Colon (tissue), 2 donors: ENCODE results near the gene PMP22.

Experiments
- FAIRE-seq: peaks from 2 replicates; lab custom pipeline; 2012; peaks lifted over from hg19 to GRCh38; lab: Jason Lieb, UNC
- donor health status: control.
- donor health status: control.

Gene PMP22

DNA sequence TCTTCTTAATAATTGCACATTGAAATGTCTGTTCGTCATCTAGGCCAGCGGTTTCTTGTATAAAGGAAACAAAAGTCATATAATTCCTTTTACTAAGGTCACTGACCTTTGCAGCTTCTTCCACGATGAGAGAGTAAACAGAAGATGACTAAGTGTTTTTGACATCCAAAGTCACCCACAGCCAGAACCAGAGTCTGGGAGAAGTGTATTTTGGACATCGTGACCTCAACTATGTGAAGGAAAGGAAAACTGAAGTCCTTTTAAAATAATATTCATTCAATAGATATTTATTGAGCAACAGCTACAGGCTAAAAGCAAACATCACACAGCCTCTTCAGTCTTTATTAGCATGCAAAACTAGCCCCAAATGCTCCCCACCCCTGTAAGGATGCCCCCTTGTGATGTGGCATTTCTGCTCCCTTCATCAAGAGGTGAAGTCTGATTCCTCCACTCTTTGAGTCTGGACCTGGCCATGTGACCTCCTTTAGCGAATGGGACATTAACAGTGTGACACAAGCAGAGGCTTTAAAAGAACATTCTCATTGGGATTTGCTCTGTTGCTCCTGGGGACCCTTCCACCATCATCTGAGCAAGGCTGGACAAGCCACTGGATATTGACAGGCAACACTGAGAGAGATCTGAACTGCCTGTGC is 8.1 kb upstream of the PMP22 start:
- FAIRE-seq, result no peak

DNA sequence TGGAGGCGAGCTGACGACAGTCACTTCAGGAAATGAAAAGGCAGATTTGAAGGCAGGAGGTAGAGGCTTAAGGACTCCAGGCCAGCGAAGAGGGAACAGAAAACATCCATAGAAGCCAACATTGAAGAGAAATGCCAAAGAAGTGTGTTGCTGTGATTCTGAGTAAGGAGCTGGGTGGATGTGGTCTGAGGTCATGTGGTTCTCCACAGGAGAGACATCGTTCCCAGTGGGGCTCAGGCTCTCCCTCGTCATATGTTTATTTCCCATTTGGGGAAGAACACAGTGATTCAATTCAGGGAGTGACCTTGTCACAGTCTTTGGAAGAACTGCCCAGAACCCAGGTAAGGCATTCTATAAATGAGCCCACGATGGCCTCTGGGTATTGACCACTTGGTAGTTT is 6.6 kb upstream of the PMP22 start:
- no peak for FAIRE-seq

DNA sequence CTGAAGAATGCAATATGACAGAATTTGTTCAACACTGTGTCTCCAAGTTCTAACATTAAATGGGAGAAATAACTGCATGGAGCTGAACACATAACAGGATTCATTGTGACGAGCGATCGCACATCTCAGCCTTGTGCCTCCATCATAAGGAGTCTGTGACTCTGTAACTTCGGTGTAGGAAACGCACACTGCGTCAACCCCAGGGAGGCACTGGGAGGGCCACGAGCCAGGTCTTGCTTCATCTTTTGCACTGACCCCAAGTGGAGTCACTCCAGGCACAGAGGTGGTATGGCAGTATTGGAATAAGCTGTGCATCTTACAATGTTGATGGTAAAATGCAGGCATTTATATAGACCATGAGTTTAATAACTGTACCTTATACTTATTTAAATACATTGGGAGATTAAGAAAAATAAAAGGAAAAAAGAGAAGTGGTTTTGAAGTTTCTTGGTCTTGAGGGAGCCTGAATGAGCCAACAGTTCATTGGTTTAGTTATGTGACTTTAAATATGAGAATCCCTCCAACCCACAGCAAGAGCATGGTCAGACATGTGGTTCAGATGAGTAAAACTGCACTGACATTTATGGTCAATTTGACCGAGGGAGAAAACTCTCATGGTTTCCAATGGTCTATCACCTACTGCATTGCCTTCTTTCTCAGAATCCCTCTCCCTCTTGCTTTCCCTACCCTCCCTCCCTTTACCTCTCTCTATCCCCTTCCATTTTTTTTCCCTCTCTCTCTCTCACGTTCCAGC is 5.7 kb upstream of the PMP22 start:
- FAIRE-seq, result no peak

DNA sequence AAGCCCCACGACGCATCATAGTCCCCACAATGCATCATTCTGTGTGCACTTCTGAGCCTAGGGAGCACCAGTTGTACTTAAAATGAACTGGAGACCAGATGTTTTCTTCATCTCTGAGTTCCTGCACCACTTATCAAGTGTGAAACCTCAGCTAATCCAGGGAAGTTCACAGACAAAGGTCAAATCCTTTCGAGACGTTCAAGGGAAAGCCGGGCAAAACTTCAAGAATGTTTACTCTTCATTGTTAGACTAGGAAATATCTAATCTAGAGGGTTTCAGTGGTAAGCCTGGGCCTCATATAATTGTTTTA is 4.6 kb upstream of the PMP22 start:
- no peak for FAIRE-seq

DNA sequence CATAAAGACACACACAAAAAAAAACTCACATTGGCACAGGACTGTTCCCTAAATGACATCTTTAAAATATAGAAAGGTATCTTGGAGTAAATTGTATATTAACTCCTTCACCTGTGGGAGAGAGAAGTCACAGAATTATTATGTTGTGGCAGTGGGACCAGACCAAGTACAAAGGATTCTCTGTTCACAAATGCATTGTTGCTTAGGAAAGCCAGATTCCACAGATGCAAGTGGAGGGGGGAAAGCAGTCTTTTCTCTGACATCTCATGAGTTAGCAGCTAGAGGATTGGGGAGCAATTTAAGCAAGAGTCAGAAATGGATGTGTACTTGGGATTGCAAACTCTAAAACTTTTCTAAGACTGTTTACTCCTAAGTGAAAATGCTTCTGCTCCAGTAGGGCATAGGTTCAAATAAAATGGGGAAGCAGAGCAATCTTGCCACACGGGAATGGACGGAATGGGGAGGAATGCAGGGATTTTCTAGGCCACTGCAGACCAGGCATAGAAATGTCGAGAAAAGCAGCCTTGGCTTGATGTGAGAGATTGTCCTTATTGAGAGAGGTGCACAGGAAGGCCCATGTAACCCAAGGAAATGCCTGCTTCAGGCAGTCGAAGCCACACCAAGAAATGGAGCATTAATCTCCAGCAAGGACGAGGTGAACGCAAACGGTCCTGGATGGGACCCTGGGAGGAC is 4.1 kb upstream of the PMP22 start:
- FAIRE-seq, result no peak

DNA sequence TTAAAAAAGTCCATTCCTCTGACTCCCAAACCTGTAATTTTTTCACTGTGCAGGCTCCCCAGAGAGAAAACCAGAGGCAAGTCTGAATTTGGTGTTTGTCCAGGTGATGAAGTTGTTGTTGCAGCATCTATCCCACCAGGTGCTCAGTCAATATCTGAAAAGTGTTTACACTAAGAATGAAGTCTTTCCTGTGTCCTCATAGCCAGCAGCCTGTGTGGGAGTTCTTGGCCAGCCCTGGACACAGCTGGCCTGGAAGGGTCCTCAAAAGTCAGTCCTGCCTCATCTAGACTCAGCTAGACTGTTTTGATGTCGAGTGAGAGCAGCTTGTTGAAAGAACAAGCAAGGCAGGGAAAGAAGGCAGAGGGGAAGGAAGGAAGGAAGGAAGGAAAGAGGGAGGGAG is 3.3 kb upstream of the PMP22 start:
- FAIRE-seq, result no peak

DNA sequence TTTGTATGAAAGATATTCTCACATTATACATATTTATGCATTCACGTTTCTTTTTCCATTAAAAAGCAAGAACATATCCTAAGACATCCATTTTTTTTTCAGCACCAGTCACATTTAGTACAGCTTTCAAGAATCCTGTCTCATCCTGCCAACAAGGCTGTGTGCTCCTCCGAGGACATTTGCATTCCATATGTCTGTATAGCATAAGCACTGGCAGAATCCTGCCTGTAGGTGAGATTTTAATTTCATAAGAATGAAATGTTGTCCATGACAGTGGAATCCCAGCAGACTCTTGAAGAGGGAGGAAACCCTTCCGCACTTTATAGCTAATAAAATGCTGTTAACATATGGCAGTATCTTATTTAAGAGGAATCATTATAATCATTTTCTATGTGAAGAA is 2.9 kb upstream of the PMP22 start:
- no peak for FAIRE-seq

DNA sequence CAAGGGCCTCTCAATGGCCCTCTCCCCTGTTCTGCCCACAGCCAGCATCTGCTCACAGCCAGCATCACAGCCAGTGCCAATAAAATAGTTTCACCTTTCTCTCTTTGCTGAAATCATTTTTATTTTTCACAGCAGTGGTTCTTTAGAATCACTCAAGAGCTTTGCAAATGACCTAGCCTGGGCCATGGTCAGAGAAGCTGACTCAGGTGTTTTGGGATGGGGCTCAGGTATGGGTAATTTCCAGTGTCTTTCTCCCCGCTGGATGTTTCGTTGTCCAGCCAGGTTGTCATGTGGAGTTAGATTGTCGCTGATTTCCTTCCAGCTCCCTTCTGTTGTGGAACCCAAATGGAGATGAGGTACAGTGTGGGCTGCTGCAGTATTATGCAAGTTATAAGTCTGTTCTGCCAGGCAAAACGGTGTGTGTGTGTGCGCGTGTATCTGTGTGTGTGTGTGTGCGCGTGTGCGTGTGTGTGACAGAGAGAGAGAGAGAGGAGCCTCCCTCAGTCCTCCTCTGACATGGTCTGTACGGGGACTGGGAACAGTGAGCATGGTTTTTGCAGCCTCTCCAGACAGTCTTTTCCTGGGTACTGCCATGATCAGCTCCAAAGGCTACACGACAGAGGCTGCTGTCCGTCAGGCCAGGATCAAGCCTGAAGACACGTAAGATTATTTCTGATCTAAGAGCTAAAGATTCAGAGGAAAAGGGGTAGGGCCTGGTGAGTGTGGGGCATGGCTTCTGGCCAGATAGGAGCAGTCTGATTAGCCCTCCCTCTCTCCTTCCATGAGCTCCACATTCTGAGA is 1.4 kb upstream of the PMP22 start:
- no peak for FAIRE-seq

DNA sequence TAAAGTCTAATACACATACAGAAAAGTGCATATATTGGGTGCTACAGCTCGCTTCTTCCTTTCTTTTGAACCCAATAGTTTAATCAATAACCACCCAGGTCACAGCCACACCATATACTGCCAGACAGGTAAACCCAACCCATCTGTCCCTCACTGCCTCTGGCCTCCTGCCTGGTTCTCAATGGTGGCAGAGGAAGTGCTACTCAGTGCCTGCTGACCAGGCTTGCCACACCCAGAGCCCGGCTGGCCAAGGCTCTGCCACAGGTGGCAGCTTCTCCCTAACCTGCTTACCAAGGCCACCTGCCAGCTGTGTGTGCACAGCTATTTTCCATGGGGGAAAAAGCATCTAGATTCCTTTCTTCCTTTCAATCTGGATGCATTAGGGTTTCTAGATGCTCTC is 584 bp downstream of the PMP22 start:
- no peak for FAIRE-seq

DNA sequence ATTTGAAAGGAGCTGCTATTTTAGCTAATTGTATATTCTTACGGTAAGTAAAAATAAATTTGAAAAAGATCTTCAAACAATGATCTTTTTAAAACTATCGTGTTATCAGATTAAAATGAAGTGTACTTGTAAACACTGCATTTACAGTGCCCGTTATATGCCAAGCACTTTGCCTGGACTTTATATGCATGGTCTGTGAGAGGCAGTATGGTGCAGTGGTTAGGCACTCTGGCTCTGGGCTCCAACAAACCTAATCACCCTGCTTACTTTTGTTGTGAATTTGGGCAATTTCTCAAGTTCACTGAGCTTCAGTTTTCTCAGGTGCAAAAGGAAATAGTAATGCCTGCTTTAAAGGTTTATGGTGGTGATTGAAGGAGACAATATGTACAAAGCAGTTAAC is 1.4 kb downstream of the PMP22 start:
- FAIRE-seq, result no peak

DNA sequence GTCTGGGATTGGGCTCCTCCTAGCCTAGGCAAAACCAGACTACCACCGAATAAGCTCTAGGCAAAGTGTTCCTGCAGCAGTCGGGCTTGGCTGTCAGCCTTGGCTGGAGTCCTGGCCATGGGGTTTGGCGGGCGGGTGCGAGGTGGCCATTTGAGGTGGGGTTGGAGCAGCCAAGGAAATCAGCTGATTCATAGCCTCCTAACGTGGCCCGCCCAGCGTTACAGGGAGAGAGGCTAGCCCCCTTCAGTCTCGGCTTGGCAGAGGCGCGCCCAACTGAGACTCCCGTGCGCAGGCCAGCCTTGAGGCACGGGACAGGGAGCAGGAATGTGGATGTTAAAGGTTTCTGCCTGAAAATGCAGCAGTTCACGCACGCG is 1.9 kb downstream of the PMP22 start:
- FAIRE-seq, result no peak

DNA sequence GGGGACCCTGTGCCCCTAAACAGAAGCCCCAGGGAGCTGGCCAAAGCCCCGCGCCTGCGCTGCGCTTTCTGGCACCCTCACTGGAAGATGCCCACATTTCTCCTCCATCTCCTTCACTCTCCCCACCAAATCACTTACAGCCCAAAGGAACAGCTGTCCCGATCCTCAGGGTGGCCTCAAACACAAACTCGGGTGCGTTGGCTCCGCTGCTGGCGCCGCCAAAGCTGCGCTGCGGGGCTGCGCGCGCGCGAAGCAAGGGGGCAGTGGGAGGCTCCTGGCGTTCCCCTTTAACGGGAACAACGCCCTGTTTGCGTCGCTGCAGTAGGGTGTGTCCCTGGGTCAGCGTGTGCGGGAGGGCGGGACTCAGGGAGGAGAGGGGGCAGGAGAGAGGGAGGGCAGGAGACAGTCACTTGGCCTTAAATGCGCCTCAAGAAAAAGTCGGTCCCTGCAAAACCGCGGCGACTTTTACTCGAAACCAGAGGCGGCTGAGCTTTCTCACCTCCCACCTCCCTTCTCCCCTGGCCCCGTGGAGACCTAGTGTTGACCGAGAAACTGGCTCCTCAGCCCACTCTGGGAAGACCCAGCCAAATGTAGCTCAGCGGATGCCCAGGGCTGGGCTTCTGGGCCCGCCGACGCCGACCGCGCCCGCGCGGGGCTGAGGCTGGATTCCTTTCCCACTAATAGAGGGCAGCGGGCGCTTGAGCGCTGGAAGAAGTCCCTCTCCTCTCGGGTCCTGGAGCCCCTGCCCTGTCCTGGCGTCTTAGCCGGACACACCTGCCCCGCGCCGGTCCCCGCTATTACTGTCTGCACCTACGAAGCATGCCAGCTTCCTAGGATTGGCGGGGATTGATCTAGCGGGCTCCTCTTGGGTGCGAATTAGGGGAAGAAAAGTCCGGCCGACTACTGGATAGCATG is 2.6 kb downstream of the PMP22 start:
- FAIRE-seq, result no peak

DNA sequence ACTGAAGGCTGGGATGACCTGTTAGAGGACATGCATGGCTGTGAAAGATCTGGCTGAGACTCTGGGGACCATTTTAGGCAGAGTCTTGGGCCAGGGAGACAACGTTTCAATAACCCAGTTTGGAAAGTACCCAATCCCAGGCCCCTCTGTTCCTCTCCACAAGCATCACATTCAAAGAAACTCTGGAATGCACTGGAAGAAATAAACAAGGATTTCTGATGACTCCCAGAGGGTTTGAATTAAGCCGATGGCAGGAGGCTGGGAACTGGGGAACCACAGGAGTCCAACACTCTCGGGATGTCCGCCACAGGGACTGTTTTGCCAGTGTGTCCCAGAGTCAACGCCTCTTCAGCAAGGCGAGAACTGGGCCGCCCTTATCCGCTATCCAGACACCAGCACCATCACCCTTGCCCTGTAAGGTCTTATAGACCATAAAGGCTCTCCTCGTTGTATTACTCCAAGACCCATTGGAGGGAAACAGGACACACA is 3.3 kb downstream of the PMP22 start:
- no peak for FAIRE-seq

DNA sequence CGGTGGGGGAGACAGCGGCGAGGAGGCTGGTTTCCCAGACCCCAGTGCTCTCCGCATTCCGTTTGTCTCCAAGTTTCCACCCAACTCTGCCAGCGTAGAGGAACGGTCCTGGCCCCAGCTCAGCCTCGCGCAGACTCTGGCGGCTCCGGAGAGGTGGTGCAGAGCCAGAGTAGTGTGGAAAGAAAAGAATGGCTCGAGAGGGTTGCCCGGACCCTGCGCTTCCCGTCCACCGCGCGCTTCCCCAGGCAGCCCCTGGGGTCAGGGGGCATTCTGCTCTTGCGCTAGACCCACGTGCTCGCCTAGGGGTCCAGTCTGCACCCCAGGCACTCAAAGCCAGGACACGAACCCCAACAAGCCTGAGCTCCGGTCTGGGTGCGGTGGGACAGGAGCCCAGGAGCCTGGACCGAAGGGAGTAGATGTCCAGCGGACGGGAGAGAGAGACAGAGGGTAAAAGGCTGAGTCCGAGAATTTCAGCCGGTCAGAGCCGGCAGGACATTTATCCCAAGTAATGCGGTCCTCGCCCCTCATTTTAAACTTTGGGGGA is 3.8 kb downstream of the PMP22 start:
- FAIRE-seq, result no peak

DNA sequence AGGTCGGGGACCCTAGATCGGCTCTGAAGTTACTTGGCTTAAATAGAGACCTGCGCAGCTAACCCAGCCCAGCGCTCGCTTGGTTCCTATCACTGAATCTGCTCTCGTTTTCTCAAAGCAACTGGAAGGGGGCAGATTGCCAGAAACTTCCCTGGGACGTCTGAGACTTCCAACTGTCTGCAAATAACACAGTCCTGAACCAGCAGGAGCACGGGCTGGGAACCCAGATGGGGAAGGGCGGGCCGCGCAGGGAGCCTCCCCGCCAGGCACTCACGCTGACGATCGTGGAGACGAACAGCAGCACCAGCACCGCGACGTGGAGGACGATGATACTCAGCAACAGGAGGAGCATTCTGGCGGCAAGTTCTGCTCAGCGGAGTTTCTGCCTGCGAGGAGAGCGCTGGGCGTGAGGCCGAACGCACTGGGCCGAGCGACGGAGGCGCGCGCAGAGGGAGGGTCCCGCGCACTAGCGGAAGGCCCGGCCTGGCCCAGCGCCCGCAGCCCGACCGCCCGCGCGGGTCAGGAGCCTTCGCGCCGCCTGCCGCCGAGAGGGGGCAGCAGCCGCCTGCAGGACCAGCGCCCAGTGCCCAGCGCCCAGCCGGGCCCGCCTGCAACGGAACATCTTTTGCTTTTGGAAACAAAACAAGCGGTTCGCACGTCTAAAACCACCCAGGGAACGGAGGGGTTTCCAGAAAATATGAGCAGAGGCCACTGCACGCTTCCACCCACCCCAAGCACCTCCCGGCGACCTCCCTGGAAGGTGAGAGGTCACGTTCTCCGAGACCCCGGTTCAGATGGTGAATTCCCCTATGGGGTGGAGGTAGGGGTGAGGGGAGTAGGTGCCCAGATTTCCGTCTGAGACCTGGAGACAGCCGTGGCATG is 4.5 kb downstream of the PMP22 start:
- FAIRE-seq, result no peak

DNA sequence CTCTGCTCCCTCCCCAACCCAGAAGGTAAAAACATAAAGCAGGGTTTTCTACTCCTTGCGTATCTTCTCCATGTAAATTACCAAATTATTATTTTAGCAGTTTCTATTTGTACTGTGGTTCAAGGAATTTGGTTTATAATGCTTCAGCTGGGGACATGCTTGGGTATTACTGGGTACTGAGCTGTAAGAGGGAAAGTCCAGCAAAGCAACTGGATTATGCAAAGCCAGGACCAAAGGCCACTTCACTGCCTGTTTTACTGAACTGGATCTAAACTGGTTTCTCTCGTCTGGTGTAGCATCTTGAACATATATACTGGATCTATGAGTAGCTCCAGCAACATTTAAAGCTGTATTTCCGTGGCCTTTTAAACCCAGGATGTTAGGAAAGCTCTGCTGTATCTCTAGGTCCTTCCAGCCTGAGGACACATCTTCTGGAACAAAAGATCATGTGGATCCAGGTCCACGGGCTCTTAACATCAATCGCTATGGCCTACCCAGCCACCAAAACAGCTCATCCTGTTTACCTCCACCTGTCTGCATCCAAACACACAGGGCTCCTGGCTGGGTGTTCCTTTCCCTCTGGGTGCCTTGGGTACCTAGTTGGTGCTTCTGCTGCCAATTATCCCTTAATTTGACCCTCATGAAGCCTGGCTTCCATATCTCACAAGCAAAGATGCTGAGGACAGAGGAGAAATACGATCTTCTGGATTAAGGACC is 7.2 kb downstream of the PMP22 start:
- FAIRE-seq, result no peak

DNA sequence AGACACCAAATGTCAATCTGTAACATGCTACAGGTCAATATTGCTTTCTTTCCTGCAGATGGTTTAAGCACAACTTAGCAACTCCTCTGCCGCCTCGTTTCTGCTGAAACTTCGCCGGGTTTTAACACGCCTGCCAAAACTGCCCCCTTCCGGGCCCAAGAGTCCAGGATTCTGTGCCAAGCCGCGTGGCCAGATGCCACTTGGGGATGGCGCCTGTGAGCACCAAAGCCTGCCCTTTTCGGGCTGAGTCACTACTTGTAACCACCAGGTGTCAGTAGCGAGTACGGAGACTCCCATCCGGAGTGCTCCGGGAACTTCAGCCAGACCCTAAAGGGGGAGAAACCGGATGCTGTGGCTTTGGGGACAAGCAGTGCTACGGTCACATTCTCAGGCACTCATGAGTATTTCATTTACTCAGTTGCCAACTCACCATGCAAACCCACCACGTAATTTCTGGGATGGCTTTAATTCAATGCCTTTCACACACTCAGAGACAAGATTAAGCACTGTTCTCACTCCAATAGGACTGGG is 7.8 kb downstream of the PMP22 start:
- FAIRE-seq, result no peak

DNA sequence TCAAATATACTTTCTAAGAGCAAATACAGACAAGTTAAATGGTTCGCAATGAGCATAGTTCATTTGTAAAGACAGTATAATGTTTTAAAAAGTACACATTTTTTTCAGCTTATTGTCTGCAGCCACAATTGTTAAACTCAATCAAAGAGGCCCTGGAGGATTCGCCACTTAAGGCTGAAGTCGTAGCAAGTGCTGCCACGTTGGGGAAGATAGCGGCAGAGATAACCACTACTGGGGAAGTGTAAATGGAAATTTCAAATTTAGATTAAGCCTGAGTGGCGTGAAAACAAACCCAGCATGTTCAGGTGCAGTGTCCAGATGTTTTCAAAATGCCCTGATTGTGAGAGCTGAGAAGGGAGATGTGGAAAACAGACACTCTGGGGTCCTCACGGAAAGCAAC is 8.4 kb downstream of the PMP22 start:
- FAIRE-seq, result no peak

DNA sequence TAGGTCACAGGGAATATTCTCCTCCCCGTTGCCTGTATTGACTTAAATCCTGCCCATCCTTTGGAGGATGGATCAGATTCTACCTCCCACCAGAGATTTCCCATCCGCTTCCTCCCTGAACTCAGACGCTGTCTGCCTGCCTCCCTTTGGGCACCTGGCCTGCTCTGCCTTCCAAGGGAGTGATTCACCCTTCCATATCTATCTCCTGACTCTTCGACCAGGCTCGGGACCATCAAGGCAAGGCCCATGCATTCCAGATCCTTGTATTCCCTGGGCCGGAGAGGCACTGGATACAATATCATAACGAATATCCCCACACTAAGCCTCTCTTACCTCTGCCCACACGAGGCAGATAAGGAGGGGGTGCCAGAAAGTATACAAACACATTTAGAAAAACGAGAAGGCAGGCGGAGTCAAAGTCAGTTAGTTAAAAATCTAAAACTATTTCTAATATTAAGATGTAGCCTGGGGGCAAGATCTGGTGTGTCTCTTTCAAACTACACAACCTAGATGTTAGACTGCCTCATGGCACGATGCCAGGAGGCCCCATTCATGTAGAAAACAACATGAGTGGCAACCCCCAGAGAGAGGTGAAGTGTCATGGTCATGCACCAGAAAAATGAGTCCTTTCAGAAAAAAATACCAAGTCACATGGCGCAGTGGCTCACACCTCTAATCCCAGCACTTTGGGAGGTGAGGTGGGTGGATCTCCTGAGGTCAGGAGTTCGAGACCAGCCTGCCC is 9.2 kb downstream of the PMP22 start:
- no peak for FAIRE-seq
